ENCODE results near the gene ZP1. TPM values are rescaled to one million over a fixed set of nuclear protein-coding genes. Genes with fewer than 3 reads are reported as not detected.

ZP1 gene
- polyA plus RNA-seq, 1 donor = 0.07 TPM

DNA sequence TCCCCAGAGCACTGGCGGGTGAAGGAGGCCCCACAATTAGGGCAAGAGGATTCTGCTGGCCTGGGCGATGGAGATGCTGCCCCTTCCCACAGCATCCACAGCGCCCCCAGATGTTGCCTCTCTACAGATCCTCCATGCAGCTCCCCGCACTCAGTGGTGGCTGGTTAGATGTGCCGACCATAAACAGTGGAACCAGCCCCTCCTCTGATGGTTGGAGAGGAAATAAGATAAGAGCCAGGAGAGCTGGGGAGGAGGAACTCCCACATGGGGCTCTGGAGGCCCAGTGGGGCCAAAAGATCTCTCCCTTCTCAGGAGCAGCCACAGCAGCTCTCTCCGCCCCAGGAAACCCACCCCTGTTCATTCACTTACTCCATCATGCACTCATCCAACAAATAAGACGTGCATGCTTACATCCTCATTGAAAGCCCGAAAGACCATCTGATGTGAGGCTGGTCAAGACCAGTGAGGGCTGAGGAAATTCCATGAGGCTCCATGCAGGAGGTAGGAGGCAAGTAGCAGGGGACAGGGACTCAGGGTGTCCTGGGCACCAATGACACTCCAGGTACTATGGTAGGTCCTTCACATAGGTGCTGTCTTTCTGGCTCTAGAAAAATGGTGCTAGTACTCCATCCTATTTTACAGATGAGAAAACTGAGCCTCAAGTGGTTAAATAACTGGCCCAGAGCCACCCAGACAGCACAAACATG is 13.0 kb upstream of the ZP1 start:
- Histone ChIP-seq H3K27ac (ENCODE audit: low read length) (no peak overlapping the region), H3K4me1 (ENCODE audit: control insufficient read depth, insufficient read depth, low read length) (peaks cover 31% of the 10 kb centered on the region), H3K4me3 (ENCODE audit: low read length) (no peak overlapping the region), H3K27me3 (ENCODE audit: control insufficient read depth, insufficient read depth, low read length) (peaks cover 5% of the 10 kb centered on the region), H3K36me3 (ENCODE audit: control insufficient read depth, insufficient read depth, low read length) (peaks cover 20% of the 10 kb centered on the region), H3K9me3 (ENCODE audit: control insufficient read depth, low read depth, low read length) (peaks cover 9% of the 10 kb centered on the region)
- no peak for DNase-seq
- no CpG with 5 or more reads among the region's 8 CpGs for WGBS (ENCODE audit: insufficient coverage, low lambda C conversion rate)

DNA sequence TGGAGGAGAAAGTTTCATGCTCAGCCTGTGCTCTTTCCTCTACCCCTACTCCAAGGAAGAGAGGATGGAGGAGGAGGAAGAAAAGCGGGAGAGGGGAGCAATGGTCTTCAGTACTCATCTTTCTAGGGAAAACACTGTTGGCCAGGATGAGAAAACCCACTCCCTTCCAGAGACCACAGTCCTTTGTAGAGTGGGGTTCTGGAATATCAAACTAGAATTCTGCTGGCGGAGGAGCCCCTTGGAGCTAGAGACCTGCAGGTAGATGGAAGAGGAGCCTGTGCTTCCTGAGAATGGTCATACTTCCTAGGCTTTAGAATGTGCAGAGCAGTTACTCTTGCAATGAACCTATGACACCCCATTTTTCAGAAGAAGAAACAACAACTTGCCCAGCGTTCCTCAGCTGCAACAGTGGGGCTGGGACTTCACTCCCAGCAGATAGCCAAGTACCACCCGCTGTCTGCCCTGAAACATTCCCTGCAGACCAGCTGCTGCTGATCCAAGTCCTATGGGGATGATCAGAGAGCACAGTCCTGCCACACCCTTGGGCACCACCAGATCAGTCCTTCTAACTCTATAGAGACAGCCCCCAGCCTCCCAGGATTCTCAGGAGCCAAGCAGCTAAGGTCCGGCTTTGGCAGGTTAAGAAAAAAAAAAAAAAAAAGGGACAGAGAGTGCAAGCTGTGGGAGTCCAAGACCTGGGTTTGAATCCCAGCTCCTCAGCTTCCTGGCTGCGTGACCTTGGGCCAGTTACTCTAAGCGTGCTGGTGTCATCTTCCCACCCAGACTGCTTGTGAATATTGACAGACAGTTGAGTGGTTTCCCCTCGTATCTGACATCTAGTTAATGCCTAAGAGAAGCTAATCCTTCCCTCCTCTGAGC is 12.3 kb upstream of the ZP1 start:
- Histone ChIP-seq H3K9me3 (ENCODE audit: control insufficient read depth, low read depth, low read length) (peaks cover 9% of the 10 kb centered on the region), H3K4me1 (ENCODE audit: control insufficient read depth, insufficient read depth, low read length) (peaks cover 31% of the 10 kb centered on the region), H3K27ac (ENCODE audit: low read length) (no peak overlapping the region), H3K36me3 (ENCODE audit: control insufficient read depth, insufficient read depth, low read length) (peaks cover 12% of the 10 kb centered on the region), H3K27me3 (ENCODE audit: control insufficient read depth, insufficient read depth, low read length) (peaks cover 5% of the 10 kb centered on the region), H3K4me3 (ENCODE audit: low read length) (no peak overlapping the region)
- peak in 1 of 2 donors; percentile 62 for DNase-seq
- 30% methylated on average over 2 of the region's 8 CpGs for WGBS (ENCODE audit: insufficient coverage, low lambda C conversion rate)

DNA sequence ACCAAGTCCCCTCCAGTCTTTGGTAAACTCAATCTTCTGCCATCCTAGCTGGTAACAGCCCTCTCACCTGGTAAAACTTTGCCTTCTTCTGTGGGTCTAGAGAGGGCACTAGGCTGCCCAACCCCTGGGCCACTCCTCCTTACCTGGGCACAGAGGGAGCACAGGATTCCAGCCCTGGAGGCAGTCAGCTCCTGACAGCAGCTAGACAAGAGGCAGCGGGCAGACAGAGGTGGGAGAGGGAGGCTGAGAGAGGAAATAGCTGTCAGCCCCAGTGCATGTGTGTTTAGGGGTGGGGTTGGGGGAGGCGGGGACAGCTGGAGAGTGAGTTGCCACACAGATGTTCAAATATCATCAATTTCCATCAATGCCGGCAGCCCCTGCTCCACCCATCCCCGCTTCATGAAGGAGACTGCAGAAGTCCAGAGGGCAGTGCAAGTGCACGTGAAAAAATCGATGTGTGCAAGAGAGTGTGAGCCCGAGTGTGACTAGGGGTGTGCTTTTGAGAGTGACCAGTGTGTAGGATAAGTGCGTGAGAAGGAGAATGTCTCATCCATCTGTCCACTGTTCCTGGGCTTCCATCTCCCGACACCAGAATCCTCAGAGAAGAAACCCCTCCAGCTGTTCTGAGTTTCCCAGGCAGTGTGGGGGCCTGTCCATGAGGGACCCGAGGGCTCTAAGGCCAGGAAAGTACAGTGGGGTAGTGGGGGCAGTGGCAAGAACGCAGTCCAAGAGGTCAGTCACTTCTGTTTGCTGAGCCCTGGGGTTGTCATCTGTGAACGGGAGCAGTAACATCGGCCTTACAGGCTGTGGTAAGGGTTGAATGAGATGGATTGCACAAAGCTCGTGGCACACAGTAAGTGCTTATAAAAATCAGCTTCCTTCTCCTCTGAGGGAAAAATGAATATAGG is 11.4 kb upstream of the ZP1 start, which contains the start of gene PTGDR2:
TSS of gene PTGDR2 (minus strand) at position 225 of the 908 bp plus-strand sequence. CDS start 2,228 bp downstream, outside the sequence.
- H3K27ac ChIP-seq (ENCODE audit: low read length) = no peak within 1 kb of the TSS
- DNase-seq = peak in 1 of 2 donors; percentile 46

DNA sequence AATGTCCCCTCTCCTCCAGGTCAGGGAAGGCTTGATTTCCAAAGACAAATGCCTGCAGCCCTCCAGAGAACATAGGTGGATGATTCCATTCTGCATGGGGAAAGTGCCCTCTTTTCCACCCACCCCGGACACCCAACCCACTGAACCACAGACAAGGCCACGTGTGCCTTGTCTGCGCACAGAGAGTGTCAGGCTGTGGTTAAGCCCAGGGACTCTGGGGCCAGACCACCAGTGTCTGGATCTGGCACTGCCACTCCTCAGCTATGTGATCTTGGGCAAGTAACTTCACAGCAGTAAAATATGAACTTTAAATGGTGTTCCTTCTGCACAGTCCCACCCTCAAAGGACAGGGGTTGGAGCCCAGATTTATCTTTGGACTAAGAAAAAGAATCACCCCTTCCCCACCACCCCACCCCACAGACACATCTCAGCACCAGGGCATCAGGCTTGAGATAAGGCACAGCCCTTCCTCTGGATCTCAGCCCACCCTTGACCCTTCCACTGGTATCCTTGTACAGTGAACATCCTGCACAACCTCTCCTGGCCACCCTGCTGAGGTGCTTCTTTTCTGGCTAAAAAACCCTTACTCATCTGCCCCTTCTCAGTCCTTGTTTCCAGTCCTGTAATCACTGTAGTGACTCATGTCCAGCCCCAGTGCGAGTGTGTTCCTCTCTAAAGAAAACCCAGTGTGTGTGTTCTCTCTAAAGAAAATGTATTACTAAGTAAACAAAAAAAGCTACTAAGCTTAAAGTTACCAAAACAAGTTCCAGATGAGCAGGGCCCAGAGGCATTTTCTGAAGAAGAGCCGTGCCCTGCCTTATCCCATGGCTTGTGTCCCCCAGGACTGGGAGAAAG is 9.7 kb upstream of the ZP1 start:
- Histone ChIP-seq H3K9me3 (ENCODE audit: control insufficient read depth, low read depth, low read length) (peaks cover 9% of the 10 kb centered on the region), H3K4me3 (ENCODE audit: low read length) (no peak overlapping the region), H3K27me3 (ENCODE audit: control insufficient read depth, insufficient read depth, low read length) (peaks cover 5% of the 10 kb centered on the region), H3K36me3 (ENCODE audit: control insufficient read depth, insufficient read depth, low read length) (no peaks in the 10 kb centered on the region), H3K4me1 (ENCODE audit: control insufficient read depth, insufficient read depth, low read length) (peaks cover 19% of the 10 kb centered on the region), H3K27ac (ENCODE audit: low read length) (no peak overlapping the region)
- no peak for DNase-seq
- no CpG with 5 or more reads among the region's 5 CpGs for WGBS (ENCODE audit: insufficient coverage, low lambda C conversion rate)

More for the DNA sequence above, 11.4 kb upstream of the ZP1 start, which contains the start of gene PTGDR2:
- Histone ChIP-seq H3K9me3 (ENCODE audit: control insufficient read depth, low read depth, low read length) (peaks cover 9% of the 10 kb centered on the region), H3K27me3 (ENCODE audit: control insufficient read depth, insufficient read depth, low read length) (peaks cover 5% of the 10 kb centered on the region), H3K36me3 (ENCODE audit: control insufficient read depth, insufficient read depth, low read length) (peaks cover 4% of the 10 kb centered on the region), H3K4me1 (ENCODE audit: control insufficient read depth, insufficient read depth, low read length) (peaks cover 30% of the 10 kb centered on the region), H3K4me3 (ENCODE audit: low read length) (no peak within 1 kb of the TSS)
- 70% methylated on average over 2 of the region's 14 CpGs for WGBS (ENCODE audit: insufficient coverage, low lambda C conversion rate)

DNA sequence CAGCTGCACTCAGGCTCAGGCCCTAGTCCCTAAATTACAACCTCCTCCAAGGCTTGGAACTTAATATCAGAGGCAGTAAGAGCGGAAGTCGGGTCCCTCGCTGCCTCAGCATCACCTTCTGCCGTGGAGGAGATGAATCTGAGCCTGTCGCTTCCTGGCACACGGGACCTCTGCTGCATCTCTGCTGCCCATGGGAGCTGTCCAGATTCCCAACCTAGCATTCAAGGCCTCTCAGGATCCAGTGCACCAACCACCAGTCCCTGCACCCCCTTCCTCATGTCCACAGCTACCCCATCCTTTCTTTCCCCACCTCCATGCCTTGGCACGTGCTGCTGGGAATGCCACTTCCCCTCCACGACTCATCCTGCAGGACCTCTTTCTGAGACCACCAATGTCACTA is 9.1 kb upstream of the ZP1 start:
- H3K4me1 ChIP-seq (ENCODE audit: control insufficient read depth, insufficient read depth, low read length) = peaks cover 19% of the 10 kb centered on the region
- DNase-seq = no peak
- H3K9me3 ChIP-seq (ENCODE audit: control insufficient read depth, low read depth, low read length) = peaks cover 4% of the 10 kb centered on the region
- no peak overlapping the region for H3K4me3 ChIP-seq (ENCODE audit: low read length)
- H3K27ac ChIP-seq (ENCODE audit: low read length) = no peak overlapping the region
- no CpG with 5 or more reads among the region's 8 CpGs for WGBS (ENCODE audit: insufficient coverage, low lambda C conversion rate)
- no peaks in the 10 kb centered on the region for H3K36me3 ChIP-seq (ENCODE audit: control insufficient read depth, insufficient read depth, low read length)
- H3K27me3 ChIP-seq (ENCODE audit: control insufficient read depth, insufficient read depth, low read length) = peaks cover 2% of the 10 kb centered on the region

DNA sequence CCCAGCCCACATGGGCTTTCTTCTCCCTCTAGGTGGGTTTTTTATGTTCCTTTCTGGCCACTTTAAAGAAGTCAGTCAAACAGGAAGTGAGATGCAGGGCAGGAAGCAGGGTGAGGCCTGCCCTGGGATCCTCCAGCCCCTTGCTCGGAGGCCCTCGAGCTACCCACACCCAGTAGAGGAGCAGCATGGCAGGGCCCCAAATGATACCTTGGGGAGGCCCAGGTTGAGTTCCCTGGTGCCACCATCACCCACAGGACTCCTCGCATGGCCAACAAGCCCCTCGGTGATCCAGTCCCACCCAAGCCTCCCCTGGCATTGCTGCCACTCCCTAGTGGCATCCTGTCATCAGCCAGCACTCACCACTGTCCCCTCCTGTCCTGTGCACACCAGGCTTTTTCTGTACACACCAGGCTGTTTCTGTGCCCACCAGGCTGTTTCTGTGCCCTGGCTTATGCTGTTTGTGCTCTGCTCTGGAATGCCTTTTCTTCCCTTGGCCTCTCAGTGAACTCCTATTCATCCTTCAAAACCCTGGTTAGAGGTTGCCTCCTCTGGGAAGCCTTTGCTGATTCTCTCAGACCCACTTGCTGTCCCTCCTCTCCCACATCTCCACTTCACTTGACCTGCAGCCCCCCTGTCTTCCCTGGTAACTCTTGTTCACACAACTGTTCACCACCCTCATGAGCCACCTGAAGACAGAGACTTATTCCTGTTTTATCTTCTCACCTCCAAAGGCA is 8.4 kb upstream of the ZP1 start:
- Histone ChIP-seq H3K27ac (ENCODE audit: low read length) (no peak overlapping the region), H3K9me3 (ENCODE audit: control insufficient read depth, low read depth, low read length) (no peaks in the 10 kb centered on the region), H3K36me3 (ENCODE audit: control insufficient read depth, insufficient read depth, low read length) (no peaks in the 10 kb centered on the region), H3K4me3 (ENCODE audit: low read length) (no peak overlapping the region), H3K4me1 (ENCODE audit: control insufficient read depth, insufficient read depth, low read length) (peaks cover 16% of the 10 kb centered on the region), H3K27me3 (ENCODE audit: control insufficient read depth, insufficient read depth, low read length) (peaks cover 2% of the 10 kb centered on the region)
- no CpG with 5 or more reads among the region's 4 CpGs for WGBS (ENCODE audit: insufficient coverage, low lambda C conversion rate)
- DNase-seq = no peak

DNA sequence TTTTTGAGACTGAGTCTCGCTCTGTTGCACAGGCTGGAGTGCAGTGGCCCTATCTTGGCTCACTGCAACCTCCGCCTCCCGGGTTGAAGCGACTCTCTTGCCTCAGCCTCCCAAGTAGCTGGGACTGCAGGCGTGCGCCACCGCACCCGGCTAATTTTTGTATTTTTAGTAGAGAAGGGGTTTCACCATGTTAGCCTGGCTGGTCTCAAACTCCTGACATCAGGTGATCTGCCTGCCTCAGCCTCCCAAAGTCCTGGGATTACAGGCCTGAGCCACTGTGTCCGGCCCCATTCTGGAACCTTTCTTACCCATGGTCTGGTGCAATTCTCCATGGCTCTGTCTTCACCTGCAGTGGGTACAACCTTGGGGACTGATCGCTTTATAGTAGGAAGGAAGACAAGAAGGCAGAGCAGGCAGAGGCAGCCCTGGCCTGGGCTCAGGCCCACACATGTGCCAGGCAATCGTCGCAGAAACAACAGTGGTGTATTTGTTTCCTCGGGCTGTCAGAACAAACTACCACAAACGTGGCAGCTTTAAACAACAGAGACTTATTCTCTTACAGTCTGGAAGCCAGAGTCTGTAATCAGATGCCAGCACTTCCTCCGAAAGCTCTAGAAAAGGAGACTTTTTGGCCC is 7.6 kb upstream of the ZP1 start:
- no peak overlapping the region for H3K4me3 ChIP-seq (ENCODE audit: low read length)
- DNase-seq = no peak
- no peaks in the 10 kb centered on the region for H3K36me3 ChIP-seq (ENCODE audit: control insufficient read depth, insufficient read depth, low read length)
- H3K27ac ChIP-seq (ENCODE audit: low read length) = no peak overlapping the region
- H3K4me1 ChIP-seq (ENCODE audit: control insufficient read depth, insufficient read depth, low read length) = peaks cover 11% of the 10 kb centered on the region
- H3K9me3 ChIP-seq (ENCODE audit: control insufficient read depth, low read depth, low read length) = no peaks in the 10 kb centered on the region
- peaks cover 2% of the 10 kb centered on the region for H3K27me3 ChIP-seq (ENCODE audit: control insufficient read depth, insufficient read depth, low read length)
- whole genome bisulfite sequencing (ENCODE audit: insufficient coverage, low lambda C conversion rate) = 100% methylated on average over 1 of the region's 15 CpGs

DNA sequence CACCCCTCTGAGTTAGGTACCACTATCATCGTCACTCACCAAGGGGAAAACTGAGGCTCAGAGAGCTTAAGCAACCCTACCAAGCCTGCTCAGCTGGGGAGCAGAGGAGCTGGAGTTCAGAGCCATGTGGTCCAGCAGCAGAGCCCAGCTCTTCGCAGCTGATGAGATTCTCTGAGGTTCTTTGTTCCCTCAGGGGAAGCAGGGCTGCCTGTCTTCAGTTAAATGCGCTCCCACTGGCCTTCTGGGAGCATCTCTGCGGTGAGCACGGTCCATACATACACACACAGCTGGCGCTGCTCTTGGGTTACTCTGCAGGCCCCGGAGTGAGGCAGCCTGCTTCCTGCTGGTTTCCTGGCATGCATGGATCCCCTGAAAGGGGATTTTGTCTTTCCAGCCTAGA is 6.4 kb upstream of the ZP1 start:
- Histone ChIP-seq H3K4me3 (ENCODE audit: low read length) (no peak overlapping the region), H3K36me3 (ENCODE audit: control insufficient read depth, insufficient read depth, low read length) (no peaks in the 10 kb centered on the region), H3K4me1 (ENCODE audit: control insufficient read depth, insufficient read depth, low read length) (no peaks in the 10 kb centered on the region), H3K27me3 (ENCODE audit: control insufficient read depth, insufficient read depth, low read length) (no peaks in the 10 kb centered on the region), H3K27ac (ENCODE audit: low read length) (no peak overlapping the region), H3K9me3 (ENCODE audit: control insufficient read depth, low read depth, low read length) (no peaks in the 10 kb centered on the region)
- no peak for DNase-seq
- WGBS (ENCODE audit: insufficient coverage, low lambda C conversion rate) = no CpG with 5 or more reads among the region's 7 CpGs

DNA sequence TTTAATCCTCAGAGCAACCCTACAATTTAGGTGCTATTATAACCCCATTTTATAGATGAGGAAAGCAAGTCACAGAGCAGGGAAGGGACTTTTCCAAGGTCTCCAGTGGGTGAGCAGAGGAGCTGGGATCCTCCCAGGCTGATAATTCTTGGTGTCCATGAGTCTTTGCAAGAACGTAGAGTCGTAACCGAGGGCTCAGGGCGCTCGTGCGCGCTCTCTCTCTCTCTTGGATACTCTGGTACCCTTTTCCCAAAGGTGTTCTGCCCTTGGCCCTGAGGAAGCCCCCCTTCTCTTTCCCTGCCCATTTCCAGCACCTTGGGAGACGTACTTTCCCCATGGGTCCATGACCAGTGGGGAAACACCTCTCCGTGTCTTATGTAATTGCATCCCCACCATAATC is 5.2 kb upstream of the ZP1 start:
- Histone ChIP-seq H3K27me3 (ENCODE audit: control insufficient read depth, insufficient read depth, low read length) (no peaks in the 10 kb centered on the region), H3K4me1 (ENCODE audit: control insufficient read depth, insufficient read depth, low read length) (no peaks in the 10 kb centered on the region), H3K9me3 (ENCODE audit: control insufficient read depth, low read depth, low read length) (no peaks in the 10 kb centered on the region), H3K36me3 (ENCODE audit: control insufficient read depth, insufficient read depth, low read length) (no peaks in the 10 kb centered on the region), H3K27ac (ENCODE audit: low read length) (no peak overlapping the region), H3K4me3 (ENCODE audit: low read length) (no peak overlapping the region)
- DNase-seq = no peak
- WGBS (ENCODE audit: insufficient coverage, low lambda C conversion rate) = no CpG with 5 or more reads among the region's 9 CpGs

All from large intestine (tissue), 3 donors.